Measurements from ENCODE around the gene GIPC1.

Gene GIPC1

DNA sequence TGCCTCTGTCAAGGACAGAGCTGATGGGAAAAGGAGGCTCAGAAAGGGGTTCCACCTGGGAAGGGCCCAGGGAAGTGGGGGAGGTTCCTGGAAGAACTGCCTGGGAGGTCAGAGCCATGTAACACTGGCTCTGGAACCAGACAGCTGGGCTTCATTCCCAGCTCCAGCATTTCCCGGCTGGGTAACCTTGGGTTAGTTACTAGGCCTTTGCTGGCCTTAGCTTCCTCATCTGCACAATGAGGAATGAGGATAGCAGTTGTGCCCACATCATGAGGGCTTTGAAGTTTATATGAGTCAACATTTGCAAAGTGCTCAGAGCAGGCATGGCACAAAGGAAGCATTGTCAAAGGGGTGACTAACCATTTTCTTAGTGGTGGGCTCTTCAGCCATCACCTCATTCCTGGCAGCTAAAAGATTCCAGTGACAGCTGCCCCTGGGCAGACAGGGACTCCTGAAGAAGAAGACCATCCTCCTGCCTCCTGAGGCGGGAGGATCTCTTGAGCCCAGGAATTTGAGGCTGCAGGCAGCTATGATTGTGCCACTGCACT lies 24.0 kb upstream of the GIPC1 start:
- CTCF ChIA-PET: interaction anchor here (0.8 kb wide), 1 partner anchor 35 kb away, joined by 3 read pairs; no protein-coding TSS in a partner anchor
- DNase-seq (ENCODE audit: low spot score): no peak
- POLR2A ChIA-PET (ENCODE audit: low non-redundant PET): interaction anchor here (0.5 to 0.6 kb wide), 2 partner anchors 10 to 24 kb away, joined by 3 to 6 read pairs; no protein-coding TSS in a partner anchor
- TF ChIP-seq, protein P1, sequence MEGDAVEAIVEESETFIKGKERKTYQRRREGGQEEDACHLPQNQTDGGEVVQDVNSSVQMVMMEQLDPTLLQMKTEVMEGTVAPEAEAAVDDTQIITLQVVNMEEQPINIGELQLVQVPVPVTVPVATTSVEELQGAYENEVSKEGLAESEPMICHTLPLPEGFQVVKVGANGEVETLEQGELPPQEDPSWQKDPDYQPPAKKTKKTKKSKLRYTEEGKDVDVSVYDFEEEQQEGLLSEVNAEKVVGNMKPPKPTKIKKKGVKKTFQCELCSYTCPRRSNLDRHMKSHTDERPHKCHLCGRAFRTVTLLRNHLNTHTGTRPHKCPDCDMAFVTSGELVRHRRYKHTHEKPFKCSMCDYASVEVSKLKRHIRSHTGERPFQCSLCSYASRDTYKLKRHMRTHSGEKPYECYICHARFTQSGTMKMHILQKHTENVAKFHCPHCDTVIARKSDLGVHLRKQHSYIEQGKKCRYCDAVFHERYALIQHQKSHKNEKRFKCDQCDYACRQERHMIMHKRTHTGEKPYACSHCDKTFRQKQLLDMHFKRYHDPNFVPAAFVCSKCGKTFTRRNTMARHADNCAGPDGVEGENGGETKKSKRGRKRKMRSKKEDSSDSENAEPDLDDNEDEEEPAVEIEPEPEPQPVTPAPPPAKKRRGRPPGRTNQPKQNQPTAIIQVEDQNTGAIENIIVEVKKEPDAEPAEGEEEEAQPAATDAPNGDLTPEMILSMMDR (conservative IDR thresholded peaks at IDR 0.05; ENCODE audit: low read depth): no peak
- peak overlapping the region; percentile 100 for H3K27ac ChIP-seq

DNA sequence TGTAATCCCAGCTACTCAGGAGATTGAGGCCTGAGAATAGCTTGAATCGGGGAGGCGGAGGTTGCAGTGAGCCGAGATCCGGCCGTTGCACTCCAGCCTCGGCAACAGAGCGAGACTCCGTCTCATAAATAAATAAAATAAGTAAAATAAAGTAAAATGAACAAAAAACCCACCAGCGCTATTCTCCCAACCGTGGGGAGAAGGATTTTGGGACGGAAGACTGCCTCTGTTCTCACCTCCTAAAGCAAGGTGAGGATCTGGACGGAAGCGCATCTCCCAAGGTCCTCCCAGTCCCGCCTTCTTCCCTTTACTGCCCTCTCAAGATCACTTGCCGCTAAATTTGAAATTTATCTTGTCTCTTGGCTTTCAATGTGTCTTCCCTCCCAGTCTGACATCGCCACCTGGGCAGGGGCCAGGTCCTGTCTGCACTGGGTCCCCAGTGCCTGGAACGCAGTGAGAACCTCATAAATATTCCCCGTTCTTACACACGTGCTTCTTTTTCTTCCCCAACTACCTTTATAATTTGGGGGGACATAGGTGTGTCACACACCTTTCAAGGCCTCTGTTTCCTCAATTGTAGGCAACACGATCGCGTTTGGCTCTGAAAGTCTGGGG lies 23.4 kb upstream of the GIPC1 start:
- POLR2A ChIA-PET (ENCODE audit: low non-redundant PET): interaction anchor here (0.6 kb wide), 1 partner anchor 23 kb away, joined by 3 read pairs; no protein-coding TSS in a partner anchor
- peak overlapping the region; percentile 100 for H3K27ac ChIP-seq
- DNase-seq (ENCODE audit: low spot score): no peak
- TF ChIP-seq, protein P1 (conservative IDR thresholded peaks at IDR 0.05; ENCODE audit: low read depth): no peak
- CTCF ChIA-PET: interaction anchor here (0.8 kb wide), 1 partner anchor 35 kb away, joined by 3 read pairs; no protein-coding TSS in a partner anchor

DNA sequence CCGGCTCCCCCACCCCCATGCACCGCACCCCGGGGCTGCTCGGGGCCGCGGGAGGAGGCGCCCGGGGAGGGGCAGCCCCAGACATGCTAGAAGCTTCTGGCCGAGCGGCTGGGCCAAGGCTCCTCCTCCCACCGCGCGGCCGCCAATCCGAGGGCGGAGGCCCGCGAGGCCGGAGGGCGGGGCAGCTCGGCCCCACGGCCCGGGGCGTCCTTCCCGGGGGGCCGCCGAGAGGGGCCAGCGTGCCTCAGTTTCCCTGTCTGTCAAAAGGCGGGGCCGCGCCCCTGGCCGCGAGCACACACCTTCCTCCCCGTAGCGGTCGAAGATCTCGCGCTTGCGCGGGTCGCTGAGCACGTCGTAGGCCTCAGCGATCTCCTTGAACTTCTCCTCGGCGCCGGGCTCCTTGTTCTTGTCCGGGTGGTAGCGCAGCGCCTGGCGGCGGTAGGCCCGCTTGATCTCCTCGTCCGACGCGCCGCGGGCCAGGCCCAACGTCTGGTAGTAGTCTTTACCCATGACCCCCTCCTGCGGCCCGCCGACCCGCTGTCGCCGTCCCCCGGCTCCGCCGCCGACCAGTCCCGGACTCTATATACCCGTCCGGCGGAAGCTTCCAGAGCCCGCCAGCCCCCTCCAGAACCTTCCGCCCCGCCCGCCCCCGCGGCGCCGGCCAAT lies 22.0 kb upstream of the GIPC1 start, which contains the start of gene DNAJB1:
DNAJB1 (minus strand) TSS at position 558 of the 666 bp plus-strand sequence; CDS start at position 510, 48 bp downstream.
- H3K27ac ChIP-seq: peak within 1 kb of the TSS; percentile 100
- TF ChIP-seq, protein P1 (conservative IDR thresholded peaks at IDR 0.05; ENCODE audit: low read depth): no peak
- peak; percentile 83 for DNase-seq (ENCODE audit: low spot score)
- POLR2A ChIA-PET (ENCODE audit: low non-redundant PET): interaction anchor here (0.5 to 2.3 kb wide), 18 partner anchors 8 to 1287 kb away, joined by 3 to 13 read pairs (median 4); partner anchors contain the start of gene GIPC1
- CTCF ChIA-PET: interaction anchor here (0.9 to 1.9 kb wide), 4 partner anchors 13 to 39 kb away, joined by 3 to 7 read pairs (median 4); no protein-coding TSS in a partner anchor

DNA sequence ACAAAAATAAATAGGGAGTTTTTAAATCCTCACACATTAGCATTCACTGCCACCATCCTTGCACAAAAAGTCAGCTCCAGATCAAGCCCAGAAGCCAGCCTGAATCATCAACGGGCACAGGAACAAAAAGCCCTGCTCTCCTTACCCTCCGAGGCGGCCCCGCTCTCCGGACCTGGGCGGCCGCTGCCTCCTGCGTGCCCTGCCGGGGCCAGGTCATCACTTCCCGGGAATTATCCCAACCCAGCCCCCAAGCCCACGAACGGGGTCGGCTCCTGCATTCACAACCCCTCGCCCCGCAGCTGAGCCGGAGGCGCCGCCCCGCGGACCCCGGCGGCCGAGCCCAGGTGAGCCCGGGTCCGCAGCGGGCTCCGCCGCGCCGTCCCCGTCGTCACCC lies 21.5 kb upstream of the GIPC1 start:
- DNase-seq (ENCODE audit: low spot score): no peak

DNA sequence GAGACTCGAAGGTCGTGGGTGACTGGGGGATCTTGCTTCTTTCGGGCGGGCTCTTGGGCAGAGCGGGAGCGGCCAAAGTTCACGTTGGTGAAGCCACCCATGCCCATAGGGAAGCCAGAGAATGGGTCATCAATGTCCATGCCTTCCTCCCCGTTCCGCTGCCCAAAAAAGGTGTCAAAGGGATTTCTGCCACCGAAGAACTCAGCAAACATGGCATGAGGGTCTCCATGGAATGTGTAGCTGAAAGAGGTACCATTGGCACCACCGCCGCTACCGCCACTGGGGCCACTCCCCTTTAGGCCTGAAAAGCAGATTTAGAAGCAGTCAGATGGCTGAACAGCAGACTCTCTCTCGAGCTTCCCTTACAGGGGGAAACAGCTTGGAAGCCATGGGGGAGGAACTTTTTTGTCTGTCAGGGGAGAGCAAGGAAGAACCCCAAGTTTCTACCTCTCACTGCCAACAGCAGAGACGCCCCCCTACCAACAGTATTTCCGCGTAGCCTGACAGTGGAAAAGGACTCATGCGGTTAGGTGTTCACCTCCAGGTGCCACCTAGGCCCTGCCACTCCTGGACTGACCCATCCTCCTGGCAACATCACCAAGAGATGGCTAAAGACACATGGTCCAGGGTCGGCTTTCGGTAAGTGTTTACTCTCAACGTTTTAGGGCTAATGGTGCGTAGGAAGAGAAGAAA lies 21.0 kb upstream of the GIPC1 start:
- CTCF ChIA-PET: interaction anchor here (0.5 to 1.9 kb wide), 5 partner anchors 9 to 40 kb away, joined by 3 to 7 read pairs (median 4); no protein-coding TSS in a partner anchor

More for the DNA sequence above, 21.5 kb upstream of the GIPC1 start:
- ChIA-PET CTCF (interaction anchor here (0.9 to 1.9 kb wide), 4 partner anchors 13 to 39 kb away, joined by 3 to 7 read pairs (median 4); no protein-coding TSS in a partner anchor), POLR2A (ENCODE audit: low non-redundant PET) (interaction anchor here (0.6 to 2.3 kb wide), 11 partner anchors 8 to 56 kb away, joined by 3 to 13 read pairs (median 4); partner anchors contain the start of gene GIPC1)
- H3K27ac ChIP-seq: peak overlapping the region; percentile 100
- TF ChIP-seq, protein P1 (conservative IDR thresholded peaks at IDR 0.05; ENCODE audit: low read depth): no peak

More for the DNA sequence above, 21.0 kb upstream of the GIPC1 start:
- no peak for DNase-seq (ENCODE audit: low spot score)
- TF ChIP-seq, protein P1 (conservative IDR thresholded peaks at IDR 0.05; ENCODE audit: low read depth): no peak
- POLR2A ChIA-PET (ENCODE audit: low non-redundant PET): interaction anchor here (0.6 to 2.3 kb wide), 10 partner anchors 9 to 56 kb away, joined by 3 to 13 read pairs (median 4); no protein-coding TSS in a partner anchor
- H3K27ac ChIP-seq: peak overlapping the region; percentile 100

All from RWPE1 (cell line).